ENCODE results near the gene HES2. TPM values are rescaled to one million over a fixed set of nuclear protein-coding genes. Genes with fewer than 3 reads are reported as not detected.

Gene HES2
- total and polyA plus RNA-seq, 9 of the 15 experiments (the other 6 are each of a cell fraction or from before 2014, with no cell fraction given) = 0.05 to 0.18 (median 0.07) TPM; not detected in 4

DNA sequence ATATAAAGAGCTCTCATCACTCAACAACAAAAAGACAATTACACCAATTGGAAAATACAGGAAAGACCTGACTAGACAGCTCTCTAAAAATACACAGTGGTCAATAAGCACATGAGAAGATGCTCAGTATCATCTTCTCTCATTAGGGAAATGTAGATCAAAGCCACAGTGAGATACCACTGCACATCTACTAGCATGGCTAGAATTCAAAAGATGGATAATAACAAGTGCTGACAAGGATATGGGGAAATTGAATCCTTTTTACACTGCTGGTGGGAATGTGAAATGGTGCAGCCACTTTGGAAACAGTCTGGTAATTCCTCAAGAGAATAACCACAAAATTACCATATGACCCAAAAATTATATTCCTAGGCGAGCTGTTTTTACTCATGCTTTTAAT, 35.6 kb downstream of the HES2 start (continued):
- peak; percentile 78 for TF ChIP-seq RBM25 (IDR thresholded peaks at IDR 0.05; ENCODE audit: low read depth, low read length, severe bottlenecking)
- TF ChIP-seq POU5F1 (IDR thresholded peaks at IDR 0.05; ENCODE audit: borderline replicate concordance, low read depth, low read length, partially characterized antibody) = no peak
- TF ChIP-seq MYNN (IDR thresholded peaks at IDR 0.05) = no peak
- TF ChIP-seq MYNN (CRISPR knock-in tag; IDR thresholded peaks at IDR 0.05) = no peak
- TF ChIP-seq BCOR (IDR thresholded peaks at IDR 0.05) = peak; percentile 67; the same call in 1 of the 2 replicates
- no peak for TF ChIP-seq RNF2 (IDR thresholded peaks at IDR 0.05)
- TF ChIP-seq KHSRP (IDR thresholded peaks at IDR 0.05) = no peak
- no peak for TF ChIP-seq SRF (CRISPR knock-in tag; IDR thresholded peaks at IDR 0.05)
- TF ChIP-seq, protein P1, sequence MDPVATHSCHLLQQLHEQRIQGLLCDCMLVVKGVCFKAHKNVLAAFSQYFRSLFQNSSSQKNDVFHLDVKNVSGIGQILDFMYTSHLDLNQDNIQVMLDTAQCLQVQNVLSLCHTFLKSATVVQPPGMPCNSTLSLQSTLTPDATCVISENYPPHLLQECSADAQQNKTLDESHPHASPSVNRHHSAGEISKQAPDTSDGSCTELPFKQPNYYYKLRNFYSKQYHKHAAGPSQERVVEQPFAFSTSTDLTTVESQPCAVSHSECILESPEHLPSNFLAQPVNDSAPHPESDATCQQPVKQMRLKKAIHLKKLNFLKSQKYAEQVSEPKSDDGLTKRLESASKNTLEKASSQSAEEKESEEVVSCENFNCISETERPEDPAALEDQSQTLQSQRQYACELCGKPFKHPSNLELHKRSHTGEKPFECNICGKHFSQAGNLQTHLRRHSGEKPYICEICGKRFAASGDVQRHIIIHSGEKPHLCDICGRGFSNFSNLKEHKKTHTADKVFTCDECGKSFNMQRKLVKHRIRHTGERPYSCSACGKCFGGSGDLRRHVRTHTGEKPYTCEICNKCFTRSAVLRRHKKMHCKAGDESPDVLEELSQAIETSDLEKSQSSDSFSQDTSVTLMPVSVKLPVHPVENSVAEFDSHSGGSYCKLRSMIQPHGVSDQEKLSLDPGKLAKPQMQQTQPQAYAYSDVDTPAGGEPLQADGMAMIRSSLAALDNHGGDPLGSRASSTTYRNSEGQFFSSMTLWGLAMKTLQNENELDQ (CRISPR knock-in tag; IDR thresholded peaks at IDR 0.05; ENCODE audit: borderline replicate concordance) = no peak

DNA sequence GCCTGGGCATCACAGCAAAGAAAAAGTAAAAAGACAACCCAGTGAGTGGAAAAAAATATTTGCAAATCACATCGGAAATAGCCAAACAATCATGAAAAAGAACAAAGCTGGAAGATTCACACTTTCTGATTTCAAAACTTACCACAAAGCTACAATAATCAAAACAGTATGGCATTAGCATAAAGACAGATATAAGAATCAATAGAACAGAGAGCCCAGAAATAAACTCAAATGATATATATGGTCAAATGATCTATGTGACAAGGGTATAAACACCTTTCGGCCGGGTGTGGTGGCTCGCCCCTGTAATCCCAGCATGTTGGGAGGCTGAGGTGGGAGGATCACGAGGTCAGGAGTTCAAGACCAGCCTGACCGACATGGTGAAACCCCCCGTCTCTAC, 39.7 kb downstream of the HES2 start:
- ATAC-seq (no peak), DNase-seq (ENCODE audit: extremely low read depth in 1 of 4, low spot score in 3 of 4) (no peak), FAIRE-seq (no peak)
- intact Hi-C loops (cut with micrococcal nuclease) = no loop called here
- no TSS peak for BruUV-seq (replicated peaks)
- WGBS (ENCODE audit: insufficient coverage, low coverage, missing lambda C conversion rate) = 57% methylated on average over 7 of the region's 7 CpGs
- H3K4me3 ChIP-seq = no peak overlapping the region
- no peak overlapping the region for H3K27ac ChIP-seq (ENCODE audit: extremely low read depth, low read depth, low read length)
- H3K9me3 ChIP-seq (replicated peaks; ENCODE audit: control insufficient read depth, insufficient read depth, low read depth, low read length) = no peaks in the 10 kb centered on the region; the same call in none of the 2 replicates
- no peak overlapping the region for H3K4me2 ChIP-seq (ENCODE audit: insufficient read depth, low read length)
- H3K9ac ChIP-seq (ENCODE audit: insufficient read depth in 1 of 2, low read depth in 2 of 2, low read length in 2 of 2) = no peak overlapping the region
- peaks cover 9% of the 10 kb centered on the region; the same call in 1 of the 3 replicates for H3K79me2 ChIP-seq (ENCODE audit: control insufficient read depth, insufficient read depth, low read length)
- in situ Hi-C loops (cut with MboI) = no loop called here
- H2AFZ ChIP-seq (ENCODE audit: low read depth, low read length) = no peak overlapping the region
- H3K9me1 ChIP-seq (ENCODE audit: control insufficient read depth, insufficient read depth, low read length) = no peaks in the 10 kb centered on the region
- TF ChIP-seq KDM1A (IDR thresholded peaks at IDR 0.05) (0 out of 4 replicates have a peak, but pooled peaks have one; percentile 39 to 40), TRIM28 (IDR thresholded peaks at IDR 0.05) (0 out of 2 replicates have a peak, but pooled peaks have one; percentile 55), NR1H2 (CRISPR knock-in tag; IDR thresholded peaks at IDR 0.05) (no peak), BCOR (IDR thresholded peaks at IDR 0.05) (peak; percentile 58; the same call in 1 of the 2 replicates), RBM25 (IDR thresholded peaks at IDR 0.05; ENCODE audit: low read depth, low read length, severe bottlenecking) (peak; percentile 46), ADNP (tag; IDR thresholded peaks at IDR 0.05) (peak; percentile 39; the same call in 1 of the 2 replicates)
- peaks cover 0 to 12% of the 10 kb centered on the region in 2 experiments; a peak in 2 of 5 replicates for H3K4me1 ChIP-seq (replicated peaks in 1 of 2; ENCODE audit: control insufficient read depth in 2 of 2, insufficient read depth in 2 of 2, low read length in 2 of 2)
- ChIA-PET POLR2A (interaction anchor here (1.1 to 5.0 kb wide), 3 partner anchors 11 to 51 kb away, joined by 3 to 43 read pairs (median 4); partner anchors contain the start of gene ACOT7), CTCF (ENCODE audit: low intra/inter-chr PET ratio) (no interaction called here)
- H3K27me3 ChIP-seq (ENCODE audit: control insufficient read depth in 2 of 2, insufficient read depth in 2 of 2, low read length in 2 of 2) = no peaks in the 10 kb centered on the region
- no peaks in the 10 kb centered on the region for H3K36me3 ChIP-seq (ENCODE audit: control insufficient read depth, insufficient read depth, low read length)
- peaks cover 4% of the 10 kb centered on the region; the same call in 1 of the 2 replicates for H4K20me1 ChIP-seq (replicated peaks; ENCODE audit: control insufficient read depth, insufficient read depth, low read length)

Data from K562 (cell line).